Right renal pelvis (tissue), 4 donors: Measurements from ENCODE around the gene CLDND2. TPM values are rescaled to one million over a fixed set of nuclear protein-coding genes. Genes with fewer than 3 reads are reported as not detected.
A peak's percentile ranks its signal among the peaks of the same experiment; 100 is the strongest.

Experiments used
- DNase-seq, 4 donors: peaks; one replicate each; pipeline ENCODE4 v3.0.0-alpha.2; 2013; ENCODE audit warnings: low read depth in 4 of 4, low spot score in 3 of 4, missing footprints in 1 of 4
- polyA plus RNA-seq, 4 donors: library from polyadenylated mRNA; unstranded; fragments of 120-200 nt; gene quantifications; one replicate each; pipeline ENCODE4 v1.2.1, GENCODE V29; 2013; ENCODE audit not compliant: insufficient read length in 4 of 4

Gene CLDND2
- polyA plus RNA-seq, 4 donors: 1.3 to 1.9 (median 1.6) TPM

DNA sequence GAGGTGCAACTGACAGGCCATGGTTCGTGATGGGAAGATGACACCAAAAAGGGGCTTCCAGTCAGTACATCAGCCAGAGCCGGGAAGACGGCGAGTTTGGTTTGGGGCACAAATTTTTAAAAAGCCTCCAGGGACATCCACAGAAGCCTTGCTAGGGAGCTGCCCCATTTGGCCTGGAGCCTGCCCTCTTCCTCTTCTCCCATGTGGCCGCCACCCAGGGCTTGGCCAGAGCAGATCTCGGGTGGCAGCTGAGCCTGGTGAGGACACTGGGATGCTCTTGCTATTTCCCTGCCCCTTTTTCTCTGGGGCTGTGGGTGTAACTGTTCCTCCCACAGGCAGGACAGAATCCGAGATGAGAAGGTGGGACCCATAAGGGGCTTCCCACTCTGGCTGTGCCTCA, 10.9 kb downstream of the CLDND2 start:
- DNase-seq: no peak

DNA sequence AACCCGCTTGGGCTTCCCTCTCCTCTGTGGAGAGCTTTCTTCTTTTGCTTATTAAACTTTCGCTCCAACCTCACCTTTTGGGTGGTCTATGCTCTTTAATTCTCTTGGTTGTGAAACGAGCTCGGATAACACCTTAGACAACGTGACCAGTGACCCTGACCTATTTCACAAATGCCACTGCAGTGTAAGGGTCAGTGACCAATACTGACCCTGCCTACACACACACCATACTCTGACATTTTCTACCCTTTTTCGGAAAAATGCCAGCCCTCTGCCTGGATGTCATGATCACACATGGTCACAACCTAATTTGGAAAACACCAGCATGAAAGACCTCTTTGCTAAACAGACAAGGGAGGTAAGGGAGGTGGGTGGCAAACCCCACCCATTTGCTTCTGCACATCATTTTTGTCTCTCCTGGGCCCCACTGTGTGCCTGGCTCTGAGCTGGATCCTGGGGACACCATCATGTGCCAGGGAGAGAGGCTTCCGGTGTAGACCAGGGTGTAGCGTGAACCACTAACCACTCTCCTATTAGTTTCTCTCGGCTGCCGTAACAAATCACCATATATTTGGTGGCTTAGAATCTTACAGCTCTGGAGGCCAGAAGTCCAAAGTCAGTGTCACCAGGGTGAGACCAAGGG, 12.5 kb downstream of the CLDND2 start:
- no peak for DNase-seq

DNA sequence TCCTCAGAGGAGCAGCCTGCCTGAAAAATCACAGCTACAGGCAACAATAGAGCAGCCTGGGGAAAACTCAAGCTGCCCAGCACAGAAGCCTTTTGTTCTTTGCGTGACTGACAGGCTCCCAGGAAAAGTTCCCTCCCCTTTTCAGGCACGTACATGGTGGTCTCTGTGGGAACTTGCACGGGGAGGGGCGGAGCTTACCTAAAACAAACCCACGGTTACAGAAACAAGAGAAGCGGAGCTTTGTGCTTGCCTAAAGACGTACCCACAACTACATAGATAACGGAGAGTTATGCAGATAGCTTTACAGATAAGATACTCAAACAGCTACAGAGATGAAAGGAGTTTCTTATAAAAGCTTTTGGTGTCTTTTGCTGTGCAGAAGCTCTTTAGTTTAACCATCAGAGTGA, 14.1 kb downstream of the CLDND2 start:
- DNase-seq: peak in 1 of 4 donors; percentile 37

DNA sequence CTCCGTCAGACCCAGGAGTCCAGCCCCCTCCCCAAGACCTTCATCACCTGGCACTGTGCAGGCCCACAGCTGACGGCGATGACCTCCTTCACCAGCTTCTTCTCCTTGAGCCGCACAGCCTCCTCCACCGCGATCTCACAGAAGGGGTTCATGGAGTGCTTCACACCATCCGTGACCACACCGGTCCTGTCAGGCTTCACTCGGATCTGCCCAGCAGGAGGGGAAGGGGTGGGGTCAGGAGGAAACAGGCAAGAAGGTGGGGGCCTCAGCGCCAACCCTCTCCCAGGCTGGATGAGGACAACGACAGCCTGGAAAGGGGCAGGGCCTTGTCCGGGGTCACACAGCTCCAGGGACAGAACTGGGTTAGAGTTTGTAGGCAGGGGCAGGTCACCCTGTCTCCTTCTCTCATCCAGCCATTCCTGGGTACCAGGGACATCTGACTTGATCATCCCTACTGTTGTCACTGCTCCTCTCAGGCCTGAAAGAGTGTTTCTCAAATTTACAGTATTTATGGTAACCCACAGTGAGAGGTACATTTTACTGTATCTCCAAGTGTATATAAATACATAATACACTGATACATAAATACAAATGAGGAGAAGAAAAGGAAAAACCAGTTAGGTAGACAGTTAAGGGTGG, 14.6 kb downstream of the CLDND2 start:
- no peak for DNase-seq

DNA sequence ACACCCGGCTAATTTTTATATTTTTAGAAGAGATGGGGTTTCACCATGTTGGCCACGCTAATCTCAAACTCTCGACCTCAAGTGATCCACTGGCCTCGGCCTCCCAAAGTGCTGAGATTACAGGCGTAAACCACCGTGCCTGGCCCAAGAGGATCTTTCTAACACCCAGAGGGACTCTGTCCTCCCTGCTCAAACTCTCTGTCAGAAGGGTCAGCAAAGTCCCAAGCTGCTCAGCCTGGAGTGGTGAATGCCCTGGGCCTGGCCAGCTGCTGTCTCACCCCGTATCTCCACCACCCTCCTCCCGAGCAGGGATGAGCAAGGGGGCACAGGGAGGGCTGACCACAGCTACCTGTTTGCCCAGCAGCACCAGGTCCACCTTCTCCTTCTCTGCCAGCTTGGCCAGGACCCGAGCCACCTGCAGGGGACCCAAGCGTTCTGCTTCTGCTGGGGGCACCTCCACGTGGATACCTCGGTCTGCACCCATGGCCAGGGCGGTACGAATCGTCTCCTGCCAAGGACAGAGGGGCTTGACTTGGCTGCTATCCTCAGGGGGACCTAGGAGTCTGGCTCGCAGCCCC, 15.9 kb downstream of the CLDND2 start:
- no peak for DNase-seq

DNA sequence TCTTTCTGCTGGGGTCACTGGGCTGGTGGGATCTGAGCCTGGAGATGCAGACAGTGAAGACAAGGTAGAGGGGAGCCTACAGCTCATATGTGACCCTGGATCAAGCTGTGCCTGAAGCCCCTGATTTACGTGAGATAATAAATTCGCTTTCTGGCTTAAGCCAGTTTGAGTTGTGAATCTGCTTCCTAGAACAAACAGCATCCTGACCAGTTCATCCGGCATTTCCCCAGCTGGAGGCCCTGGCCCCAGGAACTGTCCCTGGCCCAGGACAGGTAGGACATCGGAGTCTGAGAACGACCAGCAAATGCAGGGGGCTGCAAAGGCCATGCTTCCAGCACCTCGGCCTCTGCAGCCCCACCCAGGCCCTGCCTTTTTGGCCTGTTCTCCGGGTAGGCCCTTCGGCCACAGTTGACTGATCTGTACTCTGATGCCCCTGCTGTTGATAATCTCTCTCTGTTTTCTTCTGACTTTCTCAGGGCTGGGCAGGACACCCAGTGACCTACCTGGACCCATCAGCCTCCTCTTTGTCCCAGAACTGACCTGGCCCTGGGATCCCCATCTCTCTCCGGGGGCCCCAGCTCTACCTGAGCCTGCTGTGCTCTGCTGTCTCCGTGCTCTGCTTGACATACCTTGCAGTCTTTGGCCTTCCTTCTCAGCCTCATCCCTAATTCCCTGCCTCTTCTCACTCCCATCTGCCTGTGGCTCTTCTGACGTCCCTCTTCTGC, 17.4 kb downstream of the CLDND2 start:
- no peak for DNase-seq

DNA sequence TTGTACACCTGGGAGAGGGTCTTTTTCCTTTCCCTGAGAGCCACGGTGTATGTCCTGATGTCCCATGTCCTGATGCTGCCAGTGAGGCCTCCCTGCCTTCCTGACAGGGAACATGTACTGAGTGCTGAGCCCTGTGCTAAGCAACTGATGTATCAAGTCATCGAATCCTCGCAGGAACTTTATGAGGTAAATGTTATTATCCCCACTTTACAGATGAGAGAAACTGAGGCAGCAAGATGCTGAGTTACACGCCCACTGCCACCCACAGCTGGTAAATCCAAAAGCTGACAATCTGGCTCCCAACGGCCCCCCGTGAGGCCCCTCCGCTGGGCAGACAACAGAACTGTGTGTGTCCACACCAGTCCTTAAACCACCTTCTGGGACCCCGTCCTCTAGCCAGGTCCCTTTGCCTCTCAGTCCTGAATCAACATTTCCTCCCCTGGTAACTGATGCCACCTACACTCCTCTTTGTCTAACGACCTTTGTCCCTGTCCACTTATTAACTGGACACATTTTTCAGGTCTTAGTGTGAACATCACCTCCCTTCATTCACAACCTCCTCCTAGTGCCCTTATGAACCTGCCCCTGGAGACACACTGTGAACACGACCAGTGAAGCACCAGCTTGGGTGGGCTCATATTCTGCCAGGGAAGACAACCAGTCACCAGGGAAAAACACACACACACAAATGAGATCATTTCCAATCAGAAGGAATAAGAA, 21.4 kb downstream of the CLDND2 start:
- no peak for DNase-seq

DNA sequence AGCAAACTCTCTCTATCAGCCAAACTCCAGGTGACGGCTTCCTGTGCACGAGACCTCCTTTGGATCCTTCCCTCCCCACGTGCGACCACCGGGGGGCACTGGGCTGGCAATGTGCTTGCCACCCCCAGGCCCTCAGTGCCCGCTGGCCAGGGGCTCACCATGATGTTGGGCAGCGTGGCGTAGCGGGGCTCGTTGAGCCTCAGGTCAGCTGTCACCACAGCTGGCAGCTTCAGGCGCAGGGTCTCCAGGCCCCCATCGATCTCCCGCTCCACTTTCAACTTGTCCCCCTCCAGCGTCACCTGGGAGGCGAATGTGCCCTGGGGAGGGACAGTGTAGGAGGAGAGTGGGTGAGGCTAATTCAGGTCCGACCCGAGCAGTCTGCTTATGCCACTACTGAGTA, 22.1 kb downstream of the CLDND2 start:
- DNase-seq: no peak

DNA sequence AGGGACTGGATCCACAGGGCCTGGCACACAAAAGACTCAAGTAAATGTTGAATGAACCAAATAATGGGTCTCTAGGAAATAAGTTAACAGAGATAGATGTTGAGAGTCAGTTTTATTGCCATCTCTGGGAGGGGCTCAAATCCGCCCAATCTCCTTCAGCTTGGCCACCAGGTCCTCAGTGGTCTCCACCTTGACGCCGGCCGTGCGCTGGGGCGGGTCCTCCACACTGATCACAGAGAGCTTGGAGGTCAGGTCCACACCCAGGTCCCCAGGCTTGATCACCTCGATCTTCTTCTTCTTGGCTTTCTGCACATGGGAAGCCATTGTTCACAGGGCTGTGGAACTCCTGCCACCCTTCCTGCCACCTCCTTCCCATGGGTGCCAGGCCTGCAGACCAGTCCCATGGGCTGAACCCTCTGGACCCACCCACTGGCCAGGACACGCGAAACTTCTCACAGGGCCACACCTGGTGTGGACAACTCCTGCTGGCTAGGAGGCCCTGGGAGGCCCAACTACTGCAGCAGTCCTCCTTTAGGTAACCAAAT, 23.7 kb downstream of the CLDND2 start:
- DNase-seq: no peak

DNA sequence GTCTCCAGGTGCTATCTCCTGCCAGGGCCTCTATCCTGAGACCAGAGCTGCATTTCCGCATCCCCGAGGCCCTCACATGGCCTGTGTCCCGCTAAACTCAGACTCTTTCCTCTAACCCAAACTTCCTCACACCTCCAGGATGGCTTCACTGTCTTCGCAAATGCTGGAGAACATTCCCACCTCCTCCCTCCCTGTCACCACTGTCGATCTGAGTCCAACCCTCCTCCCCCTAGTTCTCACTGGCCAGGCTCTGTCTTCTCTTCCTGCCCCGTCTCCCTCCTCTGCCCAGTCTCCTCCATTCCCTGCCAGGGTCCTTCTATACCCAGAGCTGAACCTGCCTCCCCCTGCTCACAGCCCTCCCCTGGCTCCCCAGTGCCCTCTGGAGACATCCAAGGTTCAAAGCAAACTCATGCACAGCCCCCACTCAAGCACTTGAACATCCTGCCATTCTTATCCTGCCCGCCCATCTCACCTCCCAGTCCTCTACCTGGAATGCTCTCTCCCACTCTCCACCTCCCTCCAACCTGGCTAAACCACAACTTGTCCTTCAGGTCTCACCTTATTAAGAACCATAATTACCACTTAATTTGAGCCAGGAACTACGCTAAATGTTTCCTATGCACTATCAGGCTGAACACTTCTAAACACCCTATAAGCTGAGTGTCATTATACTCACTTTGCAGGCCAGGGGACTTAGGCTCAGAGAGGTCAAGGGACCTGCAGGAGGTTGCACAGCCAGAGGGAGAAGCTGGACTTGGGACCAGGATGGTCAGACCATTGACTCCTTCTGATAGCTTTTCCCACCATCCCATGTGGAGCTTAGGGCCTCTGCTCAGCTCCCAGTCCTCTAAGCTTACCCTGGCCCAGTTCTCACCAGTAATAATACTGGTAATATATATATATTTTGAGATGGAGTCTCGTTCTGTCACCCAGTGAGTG, 25.9 kb downstream of the CLDND2 start:
- no peak for DNase-seq

DNA sequence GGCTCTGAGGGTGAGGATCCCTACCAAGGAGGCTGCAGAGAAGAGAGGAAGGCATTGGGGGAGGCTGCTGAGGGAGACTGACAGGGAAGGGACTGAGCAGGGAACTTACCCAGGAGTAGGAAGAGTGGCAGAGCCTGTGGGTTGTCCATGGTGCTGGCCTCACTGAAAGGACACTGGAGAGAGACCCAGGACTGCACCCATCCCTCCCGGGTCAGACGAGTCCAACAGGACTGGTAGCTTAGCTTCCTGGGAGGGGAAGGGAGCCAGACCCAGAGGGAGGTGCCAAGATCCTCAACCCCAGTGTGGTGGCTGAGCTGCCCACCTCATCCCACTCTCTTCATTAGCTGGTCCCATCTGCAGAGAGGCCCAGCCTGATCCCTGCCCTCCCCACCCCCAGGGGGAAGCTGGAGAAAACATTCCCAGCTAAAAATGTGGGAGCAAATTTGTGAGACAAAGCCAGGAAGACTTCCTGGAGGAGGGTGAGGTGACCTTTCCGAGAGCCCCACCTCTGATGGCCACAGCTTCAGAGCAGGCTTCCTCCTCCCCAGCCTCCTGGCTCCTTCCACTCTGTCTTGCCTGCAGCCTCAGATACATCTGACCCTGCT, 26.7 kb downstream of the CLDND2 start, which contains the start of gene VSIG10L:
TSS of gene VSIG10L (minus strand) at position 164 of the 605 bp plus-strand sequence. CDS start at position 149, 15 bp downstream.
- DNase-seq: no peak

DNA sequence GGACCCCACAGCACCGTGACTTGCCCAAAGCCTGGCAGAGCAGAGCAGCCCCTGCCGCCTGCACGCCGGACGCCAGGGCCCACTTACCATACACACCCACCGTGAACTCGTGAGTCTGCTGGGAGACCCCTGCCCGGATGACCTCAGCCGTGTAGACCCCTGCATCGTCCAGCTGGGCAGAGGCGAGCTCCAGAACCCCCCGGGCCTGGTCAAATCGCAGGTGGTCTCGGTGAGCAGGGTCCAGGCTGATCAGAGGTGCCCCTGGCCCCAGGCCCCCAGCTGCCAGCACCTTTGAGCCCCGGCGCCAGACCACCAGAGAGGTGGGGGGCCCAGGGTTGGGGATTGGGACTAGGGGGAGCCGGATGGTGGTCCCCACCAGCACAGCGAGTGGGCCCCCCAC, 27.7 kb downstream of the CLDND2 start:
- no peak for DNase-seq

DNA sequence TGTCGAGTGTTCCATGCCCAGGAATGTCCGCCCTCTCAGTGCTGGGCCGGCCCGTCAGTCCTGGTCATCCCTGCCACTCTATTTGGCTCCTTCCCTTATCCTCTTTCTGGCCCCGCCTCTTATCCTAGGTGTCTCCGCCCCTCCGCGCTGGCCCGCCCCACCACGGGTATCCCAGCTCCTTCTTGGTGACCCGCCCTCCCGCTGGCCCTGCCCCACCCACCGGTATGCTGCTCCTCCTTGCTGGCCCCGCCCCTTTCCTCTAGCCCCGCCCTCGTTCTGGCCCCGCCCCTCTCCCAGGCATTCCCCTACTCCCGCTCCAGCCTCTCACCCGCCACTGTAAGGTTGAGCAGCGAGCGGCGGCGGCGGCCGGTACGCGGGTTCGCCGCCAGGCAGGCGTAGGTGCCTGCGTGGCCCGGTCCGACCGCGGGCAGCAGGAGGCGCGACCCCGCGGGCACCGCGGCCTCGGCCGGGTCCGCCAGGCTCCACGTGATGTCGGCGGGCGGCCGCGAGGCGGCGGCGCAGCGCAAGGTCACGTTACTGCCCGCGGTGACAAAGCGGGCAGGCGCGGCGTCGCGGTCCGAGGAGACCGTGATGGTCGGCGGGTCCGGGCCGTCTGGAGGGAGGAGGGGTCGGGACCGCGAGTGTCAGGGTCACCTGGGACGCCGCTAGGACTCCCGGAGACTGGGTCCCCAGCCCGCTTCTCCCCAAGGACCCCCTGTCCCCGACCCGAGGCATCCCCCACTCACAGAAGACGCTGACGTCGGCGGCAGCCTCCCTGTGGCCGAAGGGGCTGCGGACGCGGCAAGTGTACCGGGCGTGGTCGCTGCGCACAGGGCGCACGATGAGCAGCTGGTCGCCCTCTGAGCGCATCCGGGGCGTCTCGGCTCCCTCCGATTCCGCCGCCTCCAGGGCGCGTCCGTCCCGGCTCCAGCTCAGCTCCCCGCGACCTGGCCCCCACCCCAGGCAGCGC, 28.8 kb downstream of the CLDND2 start:
- peak; percentile 74 to 87 (median 82) for DNase-seq

DNA sequence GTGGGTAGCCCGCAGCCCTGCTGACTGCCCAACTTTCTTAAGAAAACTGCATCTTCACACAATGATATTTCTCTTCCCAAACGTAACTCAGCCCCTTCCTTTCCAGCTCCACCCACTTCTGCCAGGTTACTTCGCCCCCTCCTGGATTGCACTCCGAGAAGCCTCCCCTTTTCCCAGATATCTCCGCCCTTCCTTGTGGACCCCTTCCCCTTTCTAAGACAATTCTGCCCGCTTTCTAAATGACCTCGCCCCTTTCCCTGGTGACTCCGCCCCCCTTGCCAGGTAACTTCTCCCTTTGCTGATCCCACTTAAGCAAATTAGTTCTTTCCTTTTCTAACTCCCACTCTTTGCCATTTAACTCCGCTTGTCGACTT, 29.5 kb downstream of the CLDND2 start:
- no peak for DNase-seq

DNA sequence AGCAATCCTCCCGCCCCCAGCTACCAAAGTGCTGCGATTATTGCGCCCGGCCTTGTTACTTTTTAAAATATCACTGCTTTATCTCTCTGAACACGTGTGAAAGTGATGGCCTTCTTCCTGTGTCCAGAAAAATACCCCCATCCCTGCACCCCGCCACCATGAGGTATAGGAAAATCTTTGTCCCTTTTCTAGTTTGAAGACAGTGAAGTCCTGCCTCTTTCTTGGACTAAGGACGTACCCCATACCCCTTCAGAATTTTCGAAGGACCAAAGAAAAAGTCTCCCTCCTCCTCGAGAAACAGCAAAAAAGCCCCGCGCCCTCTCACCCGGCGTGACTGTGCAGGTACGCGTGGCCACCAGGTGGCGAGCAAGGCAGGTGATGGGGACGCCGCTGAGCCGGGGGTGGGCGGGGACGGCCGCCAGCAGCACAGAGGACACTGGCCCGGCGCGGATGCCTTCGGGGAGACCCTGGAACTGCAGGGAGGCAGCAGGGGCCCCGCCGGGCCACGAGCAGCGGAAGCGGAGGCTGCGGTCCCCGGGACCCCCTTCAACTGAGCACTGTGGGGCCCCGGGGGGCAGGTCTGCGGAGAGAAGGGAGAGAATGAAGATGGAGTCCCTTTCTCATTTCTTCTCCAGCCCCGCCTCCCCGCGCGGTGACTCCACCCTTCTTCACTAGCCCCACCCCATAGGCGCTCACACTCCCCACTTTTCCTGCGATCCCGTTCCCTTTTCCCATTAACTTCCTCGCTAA, 30.1 kb downstream of the CLDND2 start:
- peak in 3 of 4 donors; percentile 68 to 75 (median 69) for DNase-seq

DNA sequence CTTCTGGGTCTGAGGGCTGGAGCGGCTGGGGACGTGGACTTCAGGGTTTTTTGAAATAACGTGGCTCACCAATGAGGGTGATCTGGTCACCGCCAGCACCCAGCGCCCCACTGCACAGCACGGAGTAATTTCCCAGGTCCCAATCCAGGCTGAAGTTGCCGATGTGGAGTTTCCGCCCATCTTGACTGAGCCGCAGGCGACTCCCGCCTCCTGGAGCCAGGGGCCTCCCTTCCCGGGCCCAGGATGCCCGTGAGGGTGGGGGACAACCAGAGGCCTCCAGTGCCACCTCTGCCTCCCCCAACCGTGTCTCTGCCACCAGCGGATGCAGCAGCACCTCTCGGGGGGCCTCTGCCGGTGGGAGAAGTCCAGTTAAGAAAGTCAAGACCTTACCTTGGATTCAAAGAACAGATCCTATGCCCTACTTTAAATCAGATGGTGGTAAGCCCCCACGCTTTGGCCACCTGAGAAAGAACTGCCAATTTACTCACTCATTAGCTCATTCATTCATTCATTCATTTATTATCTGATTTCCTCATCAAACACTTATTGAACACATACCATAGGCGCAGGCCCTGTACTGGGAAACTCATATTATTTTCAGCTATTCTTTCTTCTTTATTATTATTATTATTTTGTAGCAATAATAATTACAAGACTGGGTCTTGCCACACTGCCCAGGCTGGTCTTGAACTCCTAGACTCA, 30.8 kb downstream of the CLDND2 start:
- no peak for DNase-seq
